Heart left ventricle (tissue), 16 donors: ENCODE results near the gene OTOP2. TPM values are rescaled to one million over a fixed set of nuclear protein-coding genes. Genes with fewer than 3 reads are reported as not detected.
A peak's percentile ranks its signal among the peaks of the same experiment; 100 is the strongest.

ENCODE experiments used
- ATAC-seq, 4 donors: fragments of 200-7000 bp; cut with Tn5 transposase; one replicate each; pipeline ENCODE4 v1.9.1; 2020 to 2022; ENCODE audit warnings: moderate library complexity in 4 of 4, mild to moderate bottlenecking in 3 of 4, moderate number of reproducible peaks in 1 of 4
- DNase-seq, 5 donors: peaks; one replicate each; pipeline ENCODE4 v3.0.0-alpha.2; 2020
- H3K27ac ChIP-seq, 12 donors: fragments of 200-600 bp; sonication (generic) in 4 of 12; one replicate each; pipeline versions ENCODE4 v1.5.0 to v1.8.0; 2016 to 2022; ENCODE audit warnings: mild to moderate bottlenecking in 2 of 12
- H3K27me3 ChIP-seq, 9 donors: fragments of 200-600 bp; sonication (generic) in 2 of 9; one replicate each; pipeline versions ENCODE4 v1.5.1 to v1.8.0; 2016 to 2022; ENCODE audit warnings: mild to moderate bottlenecking in 3 of 9
- H3K36me3 ChIP-seq, 9 donors: fragments of 200-600 bp; sonication (generic) in 2 of 9; one replicate each; pipeline versions ENCODE4 v1.5.0 to v1.8.0; 2018 to 2022; ENCODE audit warnings: mild to moderate bottlenecking in 2 of 9
- H3K4me1 ChIP-seq, 12 donors: fragments of 200-600 bp; sonication (generic) in 4 of 12; one replicate each; pipeline versions ENCODE4 v1.5.0 to v1.8.0; 2016 to 2022; ENCODE audit warnings: mild to moderate bottlenecking in 3 of 12
- H3K4me3 ChIP-seq, 12 donors: fragments of 200-600 bp; sonication (generic) in 4 of 12; one replicate each; pipeline versions ENCODE4 v1.5.0 to v1.8.0; 2017 to 2022; ENCODE audit warnings: mild to moderate bottlenecking in 9 of 12, moderate library complexity in 4 of 12
- H3K9me3 ChIP-seq, 12 donors: fragments of 200-600 bp; sonication (generic) in 4 of 12; one replicate each; pipeline versions ENCODE4 v1.5.0 to v1.8.0; 2016 to 2022; ENCODE audit warnings: mild to moderate bottlenecking in 1 of 12
- CTCF ChIP-seq, 12 donors: fragments of 200-600 bp; sonication (generic) in 4 of 12; IDR thresholded peaks; one replicate each; pipeline versions ENCODE4 v1.5.0 to v1.8.0; 2018 to 2022; ENCODE audit warnings: antibody characterized with exemption in 12 of 12, mild to moderate bottlenecking in 5 of 12
- POLR2A ChIP-seq, 2 donors: fragments of 450-650 bp; IDR thresholded peaks; one replicate each; pipeline ENCODE4 v1.6.1; 2017; ENCODE audit warnings: antibody characterized with exemption in 2 of 2, mild to moderate bottlenecking in 2 of 2, moderate library complexity in 2 of 2
- WGBS, 4 donors: extraction: QIAGEN DNeasy Blood & Tissue Kit in 2 of 4; methylation state at CpG; one replicate each; pipeline versions ENCODE4 v1.1.5 to v1.1.7; 2013 to 2018; 5-methylcytosine and 5-hydroxymethylcytosine counted together
- intact Hi-C, 10 donors: fragments of 100-400 bp; cut with DNase I; formaldehyde crosslinking; loops; one replicate each; pipeline versions ENCODE4 v1.11.1 to v1.14.2; 2022
- polyA plus RNA-seq, 2 donors: library from polyadenylated mRNA; stranded (reverse); fragments of 200-250 nt; gene quantifications; one replicate each; pipeline ENCODE4 v1.2.3, GENCODE V29; 2013
- total RNA-seq, 9 donors: library from RNA; depleted of rRNA in 2 of 9; stranded (reverse); fragments of >200 nt in 2 of 9; fragmentation: NEBNext Ultra II Directional in 3 of 9; extraction: Animal tissue kit (Norgen Biotek cat#: 25700) in 3 of 9; gene quantifications; one replicate each; pipeline versions ENCODE4 v1.1.0 to v1.2.4, GENCODE V29; 2016 to 2023
- donor health status: ischemic (EF 13 %, LVEDD 7.1; RV severe dilation, severe dysfunction).
- donor health status: healthy with polysubstance abuse.
- donor health status: DM: no; HTN: yes; CAD: no.
- donor health status: DM: no; HTN: no; CAD: no.
- donor health status: ischemic (EF 25% LVEDD 6.9; RV normal size, moderate dysfunction).
- donor health status: ischemic (EF 25% LVEDD 5.7; RV mildly dilated, moderate dysfunction).
- donor health status: healthy.
- donor health status: DM: yes; HTN: yes; CAD: no.
- donor health status: ischemic (EF 35%, LVEDD 5.7; RV mildly dilated, moderate dysfunction).
- donor health status: nonischemic (EF 11% LVEDD 7.7; RV severe dilation, severe dysfunction).
- donor health status: DM: yes; HTN: yes; CAD: no.
- donor health status: PGD.
- donor health status: ischemic (EF 29% LVEDD 5.4; RV normal size, mild dysfunction).
- donor health status: nonischemic (EF 23%, LVEDD 6.1; RV moderate dilation, normal function).

The OTOP2 gene
- total and polyA plus RNA-seq, 11 donors = not detected

GRCh38 chr17:74919440-74920305, 4.4 kb upstream of the OTOP2 start:
- Histone ChIP-seq H3K36me3 (no peaks in the 10 kb centered on the region), H3K27ac (no peak overlapping the region), H3K4me3 (no peak overlapping the region), H3K9me3 (no peaks in the 10 kb centered on the region), H3K4me1 (peaks cover 0 to 38% (median 17%) of the 10 kb centered on the region in 12 donors), H3K27me3 (peaks cover 16 to 66% (median 33%) of the 10 kb centered on the region in 9 donors)
- WGBS, 4 donors = 53 to 68% (median 64%) methylated on average over 58 to 67 of the region's 67 CpGs
- TF ChIP-seq POLR2A (IDR thresholded peaks at IDR 0.05) (no peak), CTCF (IDR thresholded peaks at IDR 0.05) (peak in 5 of 12 donors; percentile 17 to 35 (median 30))
- intact Hi-C loops = no loop called here
- peak in 1 of 5 donors; percentile 64 for DNase-seq
- peak in 2 of 4 donors; percentile 27 to 30 for ATAC-seq

GRCh38 chr17:74920306-74920620, 3.8 kb upstream of the OTOP2 start:
- Histone ChIP-seq H3K27ac (no peak overlapping the region), H3K4me1 (peaks cover 0 to 40% (median 17%) of the 10 kb centered on the region in 12 donors), H3K9me3 (no peaks in the 10 kb centered on the region), H3K4me3 (no peak overlapping the region), H3K36me3 (no peaks in the 10 kb centered on the region), H3K27me3 (peaks cover 19 to 72% (median 39%) of the 10 kb centered on the region in 9 donors)
- intact Hi-C loops = no loop called here
- ATAC-seq (no peak), DNase-seq (peak in 1 of 5 donors; percentile 58)
- TF ChIP-seq CTCF (IDR thresholded peaks at IDR 0.05) = no peak
- TF ChIP-seq POLR2A (IDR thresholded peaks at IDR 0.05) = no peak
- WGBS, 4 donors = 60 to 83% (median 76%) methylated on average over 4 to 27 of the region's 27 CpGs

GRCh38 chr17:74920642-74921025, 3.4 kb upstream of the OTOP2 start:
- intact Hi-C loops = no loop called here
- TF ChIP-seq POLR2A (IDR thresholded peaks at IDR 0.05) = no peak
- TF ChIP-seq CTCF (IDR thresholded peaks at IDR 0.05) = no peak
- Histone ChIP-seq H3K9me3 (no peaks in the 10 kb centered on the region), H3K4me1 (peaks cover 0 to 40% (median 17%) of the 10 kb centered on the region in 12 donors), H3K4me3 (no peak overlapping the region), H3K27me3 (peaks cover 19 to 74% (median 43%) of the 10 kb centered on the region in 9 donors), H3K27ac (no peak overlapping the region), H3K36me3 (no peaks in the 10 kb centered on the region)
- 50 to 67% (median 56%) methylated on average over 5 to 6 of the region's 6 CpGs for WGBS, 4 donors
- ATAC-seq = no peak
- no peak for DNase-seq

GRCh38 chr17:74921026-74921681, 2.9 kb upstream of the OTOP2 start:
- DNase-seq (peak in 1 of 5 donors; percentile 49), ATAC-seq (peak in 2 of 4 donors; percentile 16 to 18)
- Histone ChIP-seq H3K4me3 (no peak overlapping the region), H3K4me1 (peaks cover 0 to 40% (median 17%) of the 10 kb centered on the region in 12 donors), H3K27ac (no peak overlapping the region), H3K36me3 (no peaks in the 10 kb centered on the region), H3K9me3 (no peaks in the 10 kb centered on the region), H3K27me3 (peaks cover 23 to 78% (median 48%) of the 10 kb centered on the region in 9 donors)
- intact Hi-C loops = no loop called here
- TF ChIP-seq CTCF (IDR thresholded peaks at IDR 0.05) (no peak), POLR2A (IDR thresholded peaks at IDR 0.05) (no peak)
- 38 to 57% (median 50%) methylated on average over 17 to 19 of the region's 19 CpGs for WGBS, 4 donors
